Inflammatory macrophage treated with lipopolysaccharide for 4 hours (primary cell): ENCODE results near the gene TP73.

Experiments used
- DNase-seq: peaks from one replicate; pipeline ENCODE4 v3.0.0-alpha.2; 2020

Gene TP73

DNA sequence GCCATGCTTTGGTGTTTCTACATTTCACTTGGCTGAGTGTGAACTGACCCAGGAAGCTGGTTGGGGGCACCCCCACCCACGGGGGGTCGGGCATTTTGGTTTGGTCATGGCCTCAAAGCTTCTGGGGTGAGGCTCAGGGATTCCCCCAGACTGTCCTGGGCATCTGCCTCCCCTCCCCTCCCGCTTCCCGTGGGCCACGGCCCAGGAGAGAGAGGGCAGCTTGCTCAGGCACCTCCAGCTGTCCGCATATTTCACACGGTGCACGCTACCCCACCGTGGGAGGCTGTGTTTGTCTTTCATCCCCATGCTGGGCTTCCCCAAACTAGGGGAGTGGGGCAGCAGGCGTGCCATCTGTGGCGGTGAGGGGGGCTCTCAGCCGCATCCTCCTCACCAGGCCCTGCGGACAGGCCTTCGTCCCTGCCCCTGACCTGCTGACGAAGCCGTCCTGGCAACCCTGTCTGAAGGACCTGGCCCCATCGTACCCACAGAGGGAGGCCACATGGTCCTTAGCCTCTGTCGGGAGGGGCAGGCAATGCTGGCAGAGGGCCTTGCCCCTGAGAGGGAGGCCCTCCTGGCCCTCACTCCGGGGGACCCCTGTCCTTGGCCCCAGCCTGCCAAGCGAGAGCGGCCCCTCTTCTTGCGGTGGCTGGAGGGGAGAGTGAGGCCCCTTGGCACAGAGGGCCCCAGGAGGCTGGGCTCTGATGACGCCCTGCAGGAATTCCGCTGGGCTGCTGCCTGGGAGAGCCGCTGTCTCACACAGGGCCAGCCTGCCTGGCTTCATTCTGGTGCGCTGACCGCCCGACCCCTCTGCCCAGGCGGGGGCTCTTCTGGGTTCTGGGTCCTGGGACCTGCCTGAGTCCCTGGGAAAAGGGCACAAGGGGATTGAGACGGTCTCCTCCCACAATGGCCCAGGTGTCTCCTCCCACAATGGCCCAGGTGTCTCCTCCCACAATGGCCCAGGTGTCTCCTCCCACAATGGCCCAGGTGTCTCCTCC, 22.1 kb downstream of the TP73 start:
- DNase-seq = peak; percentile 39

DNA sequence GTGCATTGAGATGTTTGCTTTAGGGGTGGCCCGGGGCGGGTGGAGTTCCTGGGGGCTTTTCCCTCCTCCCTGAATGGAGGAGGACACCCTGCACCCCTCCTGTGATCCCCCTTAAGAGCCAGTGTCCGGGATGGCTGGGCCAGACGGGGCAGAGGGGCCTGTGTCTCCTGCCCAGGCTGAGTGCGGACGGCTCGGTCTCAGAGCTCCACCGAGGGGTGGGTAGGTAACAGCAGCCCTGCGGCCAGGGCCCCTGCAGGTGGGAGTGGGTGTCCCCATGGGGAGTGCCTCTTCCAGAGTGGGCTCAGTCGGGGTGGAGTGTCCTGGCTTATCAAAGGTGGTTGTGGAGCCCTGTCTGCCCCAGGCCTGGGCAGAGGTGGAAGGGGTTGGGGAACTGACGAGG, 23.1 kb downstream of the TP73 start:
- no peak for DNase-seq

DNA sequence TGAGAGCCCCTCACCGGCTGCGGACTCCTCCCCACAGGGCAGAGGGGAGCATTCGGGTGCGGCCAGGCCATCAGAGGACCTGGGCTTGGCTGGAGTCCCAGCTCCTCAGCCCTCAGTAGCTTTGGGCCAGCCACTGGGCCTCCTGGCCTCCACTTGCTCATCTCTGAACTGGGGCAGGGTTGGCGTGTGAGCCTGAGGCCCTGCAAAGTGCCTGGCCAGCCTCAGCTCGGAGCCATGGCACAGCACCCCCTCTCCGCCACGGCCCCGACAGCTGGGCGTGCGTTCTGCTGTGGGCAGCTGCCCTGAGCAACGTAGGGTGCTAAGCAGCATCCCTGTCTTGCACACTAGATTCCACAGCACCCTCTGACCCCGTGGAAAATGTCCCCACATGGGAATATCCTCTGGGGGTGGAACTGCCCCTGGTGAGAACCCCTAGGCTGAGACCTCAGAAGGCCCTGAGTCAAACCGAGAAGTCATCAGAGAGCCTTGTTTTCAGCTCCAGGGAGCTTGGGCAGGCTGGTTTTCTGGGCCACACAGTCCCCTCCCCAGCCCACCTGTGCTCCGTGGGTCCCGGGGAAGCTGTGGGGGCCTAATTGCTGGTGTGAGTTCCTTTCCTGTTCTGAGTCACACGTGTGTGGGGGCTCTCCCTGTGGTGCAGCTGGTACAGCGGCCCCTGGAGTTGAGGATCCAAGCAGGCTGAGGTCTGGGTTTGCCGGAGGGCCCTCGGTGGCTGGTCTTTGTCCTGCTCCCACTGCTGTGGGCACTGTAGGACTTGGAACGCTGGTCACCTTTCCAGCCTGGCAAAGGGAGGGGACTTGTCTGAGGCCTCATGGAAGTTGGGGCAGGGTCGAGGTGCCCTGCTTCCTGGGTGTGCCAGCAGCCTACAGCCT, 24.5 kb downstream of the TP73 start:
- peak; percentile 13 for DNase-seq

DNA sequence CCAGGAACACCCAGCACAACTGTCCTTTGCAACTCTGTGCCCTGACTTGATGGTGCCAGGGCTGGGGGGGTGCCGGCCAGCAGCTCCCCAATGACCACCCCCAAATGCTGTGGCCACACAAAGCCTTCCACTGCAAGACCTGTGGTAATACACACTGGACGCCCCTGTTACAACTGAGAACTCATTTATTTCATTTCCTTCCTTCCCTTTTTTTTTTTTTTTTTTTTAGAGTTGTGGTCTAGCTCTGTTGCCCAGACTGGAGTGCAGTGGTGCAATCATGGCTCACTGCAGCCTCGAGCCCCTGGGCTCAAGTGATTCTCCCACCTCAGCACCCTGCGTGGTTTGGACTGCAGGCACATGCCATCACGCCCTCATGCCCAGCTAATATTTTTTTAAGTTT, 25.2 kb downstream of the TP73 start:
- DNase-seq = peak; percentile 72

DNA sequence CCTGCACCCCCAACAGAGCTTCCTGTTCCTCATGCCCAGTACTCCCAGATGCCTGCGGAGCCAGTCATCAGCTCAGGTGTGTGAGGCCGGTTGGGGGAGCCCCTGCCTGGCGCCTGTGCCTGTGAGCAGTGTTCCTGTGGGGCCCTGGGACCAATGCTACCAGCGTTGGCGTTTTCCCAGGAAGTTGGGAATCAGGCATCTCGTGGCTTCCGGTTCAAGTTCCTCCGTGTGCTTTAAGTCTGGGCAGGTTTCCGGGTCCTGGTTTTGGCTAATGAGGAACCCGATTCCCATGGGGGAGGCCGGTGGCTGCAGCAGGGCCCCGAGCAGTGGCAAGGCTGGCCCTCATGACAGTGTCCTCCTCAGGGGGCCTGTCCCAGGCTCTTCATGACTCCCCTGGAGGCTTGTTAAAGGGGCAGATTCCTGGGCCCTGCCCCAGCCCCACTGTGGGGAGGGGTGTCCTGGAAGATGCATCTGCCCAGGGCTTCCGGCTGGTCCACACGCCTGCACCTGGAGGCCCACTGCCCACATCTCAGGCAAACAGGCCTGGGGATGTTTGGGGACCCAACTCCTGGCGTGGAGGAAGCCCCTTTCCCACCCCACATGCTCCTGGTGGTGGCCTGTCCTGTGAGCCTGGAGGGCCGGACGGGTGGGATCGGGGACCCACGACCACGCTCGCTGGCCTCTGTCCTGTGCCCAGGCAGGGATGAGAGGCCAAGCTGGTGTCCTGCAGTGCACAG, 26.2 kb downstream of the TP73 start:
- peak; percentile 8 for DNase-seq

DNA sequence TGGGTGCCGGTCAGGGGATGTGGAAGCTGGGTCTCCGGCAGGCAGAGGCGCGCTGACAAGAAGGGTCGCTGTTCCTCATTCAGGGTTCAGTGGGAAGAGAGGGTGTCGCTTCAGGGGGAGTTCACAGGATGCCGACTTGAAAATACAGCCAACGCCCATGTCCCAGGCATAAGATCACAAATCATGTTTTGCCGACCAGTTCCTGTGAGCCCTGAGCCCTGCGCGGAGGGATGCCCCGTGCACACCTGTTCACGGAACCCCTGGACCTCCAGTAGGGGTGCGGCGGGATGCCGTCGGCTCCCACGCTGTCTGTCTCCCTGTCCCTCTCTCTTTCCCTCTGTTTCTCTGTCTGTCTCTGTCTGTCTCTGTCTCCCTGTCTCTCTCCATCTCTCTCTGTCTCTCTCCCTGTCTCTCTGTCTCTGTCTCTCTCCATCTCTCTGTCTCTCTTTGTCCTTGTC, 26.8 kb downstream of the TP73 start:
- peak; percentile 19 for DNase-seq

DNA sequence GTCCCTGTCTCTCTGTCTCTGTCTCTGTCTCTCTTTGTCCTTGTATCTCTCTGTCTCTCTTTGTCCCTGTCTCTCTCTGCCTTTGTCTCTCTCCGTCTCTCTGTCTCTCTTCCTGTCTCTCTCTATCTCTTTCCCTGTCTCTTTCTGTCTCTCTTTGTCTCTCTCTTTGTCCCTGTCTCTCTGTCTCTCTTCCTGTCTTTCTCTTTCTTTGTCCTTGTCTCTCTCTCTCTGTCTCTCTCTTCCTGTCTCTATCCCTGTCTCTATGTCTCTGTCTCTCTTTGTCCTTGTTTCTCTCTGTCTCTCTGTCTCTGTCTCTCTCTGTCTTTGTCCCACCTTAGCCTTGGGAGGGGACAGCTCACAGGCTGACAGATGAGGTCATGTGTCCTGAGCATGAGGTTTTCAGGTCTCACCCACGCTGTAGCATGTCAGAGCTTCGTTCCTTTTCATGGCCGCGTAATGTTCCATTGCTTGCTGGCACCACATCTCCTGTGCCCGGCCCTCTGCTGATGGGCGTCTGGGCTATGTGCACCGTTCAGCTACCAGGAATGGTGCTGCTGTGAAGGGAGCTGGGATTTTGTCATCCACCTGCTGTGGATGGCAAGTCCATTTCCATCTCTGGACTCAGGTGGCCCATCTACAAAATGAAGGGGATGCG, 27.6 kb downstream of the TP73 start:
- no peak for DNase-seq

DNA sequence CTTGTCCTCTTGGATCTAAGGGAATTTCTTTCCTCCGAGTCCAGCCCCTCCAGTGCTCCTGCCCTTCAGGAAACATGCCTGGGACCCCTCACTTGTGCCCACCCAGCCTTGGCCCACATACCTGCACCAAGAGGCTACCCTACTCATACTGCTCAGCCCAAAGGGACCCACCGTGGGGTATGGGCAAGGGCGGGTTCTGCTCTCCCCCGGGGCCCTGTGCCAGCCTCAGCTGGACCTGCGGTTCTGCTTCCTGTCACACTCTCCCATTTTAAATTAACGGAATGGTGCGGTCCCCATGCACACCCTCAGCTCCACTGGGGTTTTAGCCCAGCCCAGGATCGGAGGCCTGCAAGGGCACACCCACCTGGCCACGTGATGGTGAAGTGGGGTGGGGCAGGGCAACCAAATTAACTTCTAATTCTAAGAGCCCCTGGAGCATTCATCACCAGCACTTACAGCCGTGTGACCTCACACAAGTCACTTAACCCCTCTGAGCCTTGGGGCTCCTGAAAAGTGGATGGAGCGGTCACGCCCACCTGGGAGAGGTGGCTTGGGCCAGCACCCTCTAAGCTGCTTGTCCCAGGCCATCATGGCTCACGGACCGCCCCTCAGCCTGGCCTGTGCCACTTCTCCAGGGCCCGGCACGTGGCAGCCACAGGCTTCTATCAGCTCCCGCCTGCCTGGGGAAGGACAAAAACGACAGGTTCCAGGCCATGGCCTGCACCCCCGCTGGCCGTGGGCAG, 28.3 kb downstream of the TP73 start:
- no peak for DNase-seq

DNA sequence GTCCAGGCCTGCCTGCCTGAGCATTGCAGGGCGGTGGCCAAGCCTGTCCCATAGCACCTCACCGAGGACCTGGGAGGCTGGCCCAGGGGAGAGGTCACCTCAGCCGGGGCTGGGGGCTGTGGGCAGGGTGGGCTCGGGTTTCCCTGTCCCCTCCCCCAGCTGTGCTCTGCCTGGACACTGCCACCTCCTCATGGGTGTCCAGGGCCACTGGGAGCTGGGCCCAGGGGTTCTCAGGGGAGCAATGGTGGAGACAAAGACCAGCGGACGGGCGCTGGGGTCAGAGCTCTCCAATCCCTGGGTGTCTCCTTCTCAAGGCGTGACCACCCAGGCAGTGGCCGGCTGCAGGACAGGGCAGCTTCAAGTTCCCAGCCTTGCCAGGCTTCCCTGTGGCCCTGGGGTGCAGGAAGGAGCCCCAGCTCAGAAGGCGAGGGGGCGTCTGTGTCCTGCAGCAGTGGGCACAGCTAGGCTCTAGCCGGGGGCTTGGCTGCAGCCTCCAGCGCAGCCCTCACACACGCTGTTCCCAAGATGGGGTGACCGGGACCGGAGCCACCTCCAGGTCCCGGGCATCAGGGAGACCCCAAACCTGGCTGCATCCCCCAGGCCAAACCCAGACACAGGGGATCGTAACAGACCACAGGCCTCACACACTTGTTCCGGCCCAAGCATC, 29.0 kb downstream of the TP73 start:
- DNase-seq = no peak

DNA sequence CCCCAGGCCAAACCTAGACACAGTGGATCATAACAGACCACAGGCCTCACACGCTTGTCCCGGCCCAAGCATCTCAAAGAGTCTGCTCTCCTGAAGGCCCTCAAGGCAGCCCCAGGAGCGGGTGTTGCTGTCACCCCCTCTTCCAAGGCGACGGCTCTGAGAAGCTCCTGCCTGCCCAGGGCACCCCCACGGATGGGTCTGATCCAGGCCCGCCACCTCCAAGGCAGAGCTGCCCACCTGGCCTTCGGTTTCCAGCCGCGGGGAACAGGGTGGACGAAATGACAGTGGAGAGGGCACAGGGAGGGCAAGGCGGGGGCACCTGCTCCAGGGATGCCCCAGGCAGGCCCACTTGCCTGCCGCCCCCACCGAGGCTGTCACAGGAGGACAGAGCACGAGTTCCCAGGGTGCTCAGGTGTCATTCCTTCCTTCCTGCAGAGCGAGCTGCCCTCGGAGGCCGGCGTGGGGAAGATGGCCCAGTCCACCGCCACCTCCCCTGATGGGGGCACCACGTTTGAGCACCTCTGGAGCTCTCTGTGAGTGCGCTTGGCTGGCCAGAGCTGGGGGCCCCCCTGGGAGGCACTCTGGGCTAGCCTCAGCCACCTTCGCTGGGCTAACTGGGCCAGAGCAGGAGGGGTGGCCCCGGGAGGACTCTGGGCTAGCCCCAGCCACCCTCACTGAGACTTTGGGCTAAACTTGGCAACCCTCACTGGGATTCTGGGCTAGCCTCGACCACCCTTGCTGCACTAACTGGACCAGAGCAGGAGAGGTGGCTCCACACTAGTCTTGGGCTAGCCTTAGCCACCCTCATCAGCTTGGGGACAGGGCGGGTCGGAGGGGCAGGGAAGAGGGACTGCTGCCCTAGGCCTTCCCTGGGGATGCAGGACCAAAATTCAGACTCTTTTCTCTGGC, 29.8 kb downstream of the TP73 start:
- DNase-seq = no peak

DNA sequence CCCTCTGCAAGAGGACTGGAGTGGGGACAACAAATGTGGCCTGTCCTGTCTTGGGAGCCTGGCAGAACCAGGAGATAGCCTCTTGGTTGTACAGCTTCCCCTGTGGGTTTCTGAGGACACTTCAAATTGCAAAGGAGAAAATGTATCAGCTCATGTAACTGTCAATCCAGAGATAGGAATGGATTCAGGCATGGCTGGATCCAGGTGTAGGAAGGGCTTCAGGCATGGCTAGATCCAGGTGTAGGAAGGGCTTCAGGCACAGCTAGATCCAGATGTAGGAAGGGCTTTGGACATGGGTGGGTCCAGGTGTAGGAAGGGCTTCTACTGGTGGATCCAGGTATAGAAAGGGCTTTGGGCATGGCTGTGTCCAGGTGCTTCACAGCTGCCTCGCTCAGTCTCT, 30.9 kb downstream of the TP73 start:
- DNase-seq = no peak

DNA sequence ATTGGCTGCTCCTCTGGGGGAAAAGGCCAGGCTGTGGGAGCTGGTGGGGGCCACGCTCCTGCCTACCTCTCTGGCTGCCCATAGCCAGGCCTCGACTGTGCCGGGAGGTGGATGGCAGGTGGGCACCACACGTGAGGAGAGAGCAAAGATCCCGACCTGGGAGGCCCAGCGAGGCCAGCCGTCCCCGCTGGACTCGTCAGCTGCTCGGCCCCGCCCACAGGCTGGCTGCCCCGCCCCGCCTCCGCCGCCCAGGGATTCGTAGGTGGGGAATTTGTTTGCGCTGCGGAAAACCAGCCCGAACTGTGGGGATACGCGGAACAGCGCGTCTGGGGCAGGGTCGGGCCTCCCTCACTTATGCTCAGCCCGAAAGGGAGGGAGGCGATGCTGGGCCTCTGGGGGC, 31.7 kb downstream of the TP73 start:
- peak; percentile 19 for DNase-seq

DNA sequence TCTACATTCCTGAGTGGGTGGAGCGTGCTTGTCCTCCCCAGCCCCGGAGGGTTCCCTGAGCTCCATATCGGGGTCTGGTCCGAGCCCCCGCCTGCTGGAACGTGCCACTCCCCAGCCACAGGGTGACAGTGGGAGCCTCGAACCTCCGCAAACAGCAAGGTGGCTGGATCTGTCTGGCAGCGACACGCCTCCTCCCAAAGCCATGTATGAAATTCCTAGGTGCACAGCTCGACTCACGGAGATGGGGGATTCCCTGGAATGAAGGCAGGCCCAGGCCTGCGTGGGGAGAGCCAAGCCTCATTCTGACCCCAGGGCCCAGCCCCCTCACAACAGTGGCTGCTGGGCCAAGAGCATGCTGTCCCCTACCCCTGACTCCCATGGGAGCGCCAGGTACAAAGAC, 32.9 kb downstream of the TP73 start:
- DNase-seq = no peak

DNA sequence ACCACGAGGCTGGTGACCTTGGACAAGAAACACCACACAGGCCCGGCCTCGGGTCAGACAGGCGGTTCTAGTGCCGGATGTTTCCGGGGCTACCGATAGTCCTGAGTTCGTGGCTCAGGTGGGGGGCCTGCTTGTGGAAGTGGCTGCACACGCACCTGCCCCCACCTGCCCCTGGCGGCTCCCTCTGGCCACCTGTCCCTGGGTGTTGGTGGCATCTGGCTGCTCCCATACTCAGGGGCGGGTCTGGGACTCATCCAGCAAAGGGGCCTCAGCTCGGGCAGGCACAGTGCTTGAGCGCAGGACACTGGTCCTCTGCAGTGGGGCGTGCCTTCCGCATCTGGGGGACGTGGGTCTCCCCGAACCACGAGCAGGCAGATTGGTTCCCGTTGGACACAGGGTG, 33.6 kb downstream of the TP73 start:
- no peak for DNase-seq

DNA sequence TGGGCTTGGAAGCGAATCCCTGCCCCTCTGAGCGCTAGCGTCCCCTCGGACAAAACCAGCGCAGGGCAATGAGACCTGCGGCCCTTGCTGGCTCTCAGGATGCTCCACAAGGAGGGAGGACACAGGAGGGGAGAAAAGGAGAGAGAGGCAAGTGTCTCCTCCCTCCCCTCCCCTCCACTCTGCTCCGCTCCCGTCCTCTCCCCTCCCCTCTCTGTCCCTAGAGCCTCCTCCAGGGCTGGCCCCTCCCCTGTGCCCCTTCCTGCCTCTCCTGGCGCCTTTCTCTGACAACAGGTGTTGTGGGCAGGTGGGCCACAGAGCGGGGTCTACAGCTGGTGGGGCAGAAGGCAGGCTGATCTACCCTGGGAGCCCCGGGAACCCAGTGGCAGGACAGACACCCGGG, 35.2 kb downstream of the TP73 start:
- DNase-seq = no peak

DNA sequence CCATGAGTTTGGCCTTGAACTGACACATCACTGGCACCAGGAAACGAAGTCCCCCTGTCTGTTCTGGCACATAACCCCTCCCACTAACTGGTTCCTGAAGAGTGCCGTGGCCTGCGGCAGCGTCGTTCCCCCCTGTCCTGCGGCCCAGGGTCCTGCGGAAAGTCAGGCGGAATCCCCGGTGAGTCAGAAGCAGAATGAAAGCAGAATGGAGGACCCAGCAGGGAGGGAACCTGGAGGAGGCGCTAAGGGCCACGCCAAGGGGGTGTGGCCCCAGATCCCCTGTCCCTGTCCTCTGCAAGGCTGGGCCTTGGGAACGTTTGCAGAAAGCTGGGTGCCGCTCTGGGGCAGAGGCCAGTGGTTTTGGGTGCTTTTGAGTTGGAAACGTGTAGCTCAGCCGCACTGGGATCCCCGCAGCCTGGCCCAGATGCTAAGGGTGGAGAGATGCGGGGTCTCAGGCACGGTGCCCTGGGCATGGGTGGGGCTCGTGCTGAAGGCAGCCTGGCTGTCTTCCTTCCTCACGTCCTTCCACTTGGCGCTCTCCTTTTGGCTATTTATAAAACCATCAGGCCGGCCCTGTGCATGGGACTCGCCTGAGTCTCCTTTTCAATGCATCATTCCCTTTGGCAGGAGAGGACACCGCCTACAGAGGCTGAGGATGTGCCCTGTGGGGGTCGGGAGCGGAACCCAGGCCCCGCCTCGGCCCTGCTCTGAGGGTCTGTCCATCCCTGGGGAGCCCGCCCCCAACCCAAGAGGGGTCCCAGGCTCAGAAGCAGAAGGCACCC, 36.2 kb downstream of the TP73 start:
- peak; percentile 44 for DNase-seq

DNA sequence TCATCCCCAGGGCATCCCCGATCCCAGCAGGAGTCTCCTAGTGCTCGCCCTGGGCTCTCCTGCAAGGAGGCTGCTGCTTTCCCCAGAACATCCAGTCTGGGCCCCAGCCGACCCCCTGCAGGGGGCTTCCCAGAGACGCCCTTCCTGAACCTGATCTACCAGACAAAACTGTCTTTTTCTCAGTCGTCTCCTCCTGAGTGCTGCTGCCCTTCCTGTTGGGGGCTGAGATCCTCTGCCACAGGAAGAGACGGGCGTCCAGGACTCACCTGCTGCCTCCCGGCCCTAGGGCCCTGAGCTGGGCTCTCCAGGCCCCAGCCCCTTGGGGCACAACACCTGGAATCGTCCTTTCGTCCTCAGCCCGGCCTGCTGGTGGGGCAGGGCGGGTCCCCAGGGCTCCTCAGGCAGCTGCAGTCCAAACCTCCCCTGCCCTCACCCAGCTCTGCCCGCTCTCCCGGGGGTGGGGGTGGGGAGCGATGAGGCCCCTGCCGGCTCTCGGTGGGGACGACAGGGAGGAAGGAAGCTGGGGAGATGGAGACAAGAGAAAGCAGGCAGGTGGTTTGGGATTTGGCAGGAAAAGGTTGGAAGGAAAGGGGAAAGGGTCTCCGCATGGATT, 36.9 kb downstream of the TP73 start:
- DNase-seq = no peak

DNA sequence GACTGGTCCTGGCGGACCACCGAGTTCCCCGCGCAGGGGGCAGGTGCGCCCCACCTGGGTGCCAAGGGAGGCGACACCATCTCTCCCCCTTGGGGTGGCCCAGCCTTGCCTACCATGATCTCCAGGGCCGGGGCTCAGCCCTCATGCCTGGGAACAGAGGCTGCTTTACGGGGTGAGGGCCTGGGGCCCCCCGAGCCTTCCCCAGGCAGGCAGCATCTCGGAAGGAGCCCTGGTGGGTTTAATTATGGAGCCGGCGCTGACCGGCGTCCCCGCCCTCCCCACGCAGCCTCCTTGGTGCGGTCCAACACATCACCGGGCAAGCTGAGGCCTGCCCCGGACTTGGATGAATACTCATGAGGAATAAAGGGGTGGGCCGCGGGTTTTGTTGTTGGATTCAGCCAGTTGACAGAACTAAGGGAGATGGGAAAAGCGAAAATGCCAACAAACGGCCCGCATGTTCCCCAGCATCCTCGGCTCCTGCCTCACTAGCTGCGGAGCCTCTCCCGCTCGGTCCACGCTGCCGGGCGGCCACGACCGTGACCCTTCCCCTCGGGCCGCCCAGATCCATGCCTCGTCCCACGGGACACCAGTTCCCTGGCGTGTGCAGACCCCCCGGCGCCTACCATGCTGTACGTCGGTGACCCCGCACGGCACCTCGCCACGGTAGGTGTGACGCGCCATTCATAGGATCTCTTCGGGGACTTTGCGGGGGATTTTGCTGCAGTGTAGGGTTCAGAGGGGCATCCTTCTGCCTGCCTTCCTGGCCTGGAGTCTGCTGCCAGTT, 38.2 kb downstream of the TP73 start:
- no peak for DNase-seq
